HG02884 (cell line): ENCODE data around the gene OR13C4.
"Not testable (repeated sequence)": the region's sequence is repeated elsewhere in the genome, so short reads cannot be mapped to it uniquely, and the experiment has no call there.

Source experiments
- ATAC-seq: cut with Tn5 transposase; IDR thresholded peaks from one replicate; pipeline ENCODE4 v1.9.1; 2021; ENCODE audit warnings: mild to moderate bottlenecking, moderate library complexity; ENCODE audit not compliant: unreplicated experiment

The OR13C4 gene

GRCh38 chr9:104527109-104527508 lies at the start of gene OR13C4:
OR13C4 (minus strand) TSS chr9:104527209; CDS start chr9:104527209, 0 bp downstream.
- no peak for ATAC-seq

DNA sequence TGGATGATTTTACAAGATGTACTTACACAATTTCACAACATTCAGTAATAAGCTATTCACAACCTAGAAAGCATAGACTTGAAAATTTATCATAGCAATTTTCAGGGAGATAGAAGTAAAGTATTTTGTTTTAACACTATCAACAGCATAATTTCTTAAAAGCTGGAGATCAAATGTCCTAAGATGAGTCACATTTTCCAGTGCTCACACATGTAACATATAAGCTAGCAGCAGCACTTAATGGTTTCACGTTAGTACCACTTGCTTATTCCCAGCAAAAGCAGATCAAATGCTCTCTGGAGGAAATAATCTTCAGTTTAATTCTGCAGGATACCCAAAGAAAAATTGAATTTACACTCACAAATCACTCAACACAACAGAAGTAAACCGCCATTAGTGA lies 48.4 kb upstream of the OR13C4 start:
- no peak for ATAC-seq

- no peak for ATAC-seq
These were observed 45.6 kb upstream of the OR13C4 start for GRCh38 chr9:104572612-104573011.

- no peak for ATAC-seq
These were observed 41.9 kb upstream of the OR13C4 start, which contains the start of gene OR13C8 for GRCh38 chr9:104568868-104569267. OR13C8 (plus strand) TSS chr9:104569168; CDS start chr9:104569168, 0 bp downstream.

GRCh38 chr9:104564358-104564757 lies 37.3 kb upstream of the OR13C4 start:
- no peak for ATAC-seq

GRCh38 chr9:104556830-104557634 lies 30.0 kb upstream of the OR13C4 start:
- no peak for ATAC-seq

DNA sequence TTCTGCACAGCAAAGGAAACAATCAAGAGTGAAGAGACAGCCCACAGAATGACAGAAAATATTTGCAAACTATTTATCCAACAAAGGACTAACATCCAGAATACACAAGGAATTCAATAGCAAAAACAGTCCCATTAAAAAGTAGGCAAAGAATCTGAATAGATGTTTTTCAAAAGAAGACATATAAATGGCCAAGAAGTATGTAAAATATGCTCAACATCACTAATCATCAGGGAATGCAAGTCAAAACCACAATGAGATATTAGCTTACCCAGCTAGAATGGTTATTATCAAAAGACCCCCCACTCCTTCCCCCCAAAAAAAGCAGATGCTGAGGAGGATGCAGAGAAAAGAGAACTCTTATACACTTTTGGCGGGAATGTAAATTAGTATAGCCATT lies 28.5 kb upstream of the OR13C4 start:
- no peak for ATAC-seq

DNA sequence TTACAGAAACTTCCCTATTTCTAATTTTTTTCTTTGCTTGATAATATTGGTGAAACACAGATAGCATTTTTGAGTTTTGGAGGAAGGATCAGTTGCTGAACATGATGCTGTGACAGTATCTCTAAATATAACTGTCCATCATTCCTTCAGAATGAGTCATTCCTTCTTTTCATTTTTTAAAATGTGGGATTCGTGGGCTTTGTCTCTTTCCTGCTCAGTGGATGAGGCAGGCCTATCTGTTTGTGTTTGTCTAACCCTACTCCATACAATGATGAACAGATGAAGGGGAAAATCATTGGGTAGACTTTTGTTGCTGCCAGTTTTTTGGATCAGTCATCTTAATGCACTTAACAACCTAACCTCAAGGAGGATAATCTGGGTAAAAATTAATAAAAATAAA lies 26.3 kb upstream of the OR13C4 start:
- ATAC-seq = no peak

- ATAC-seq = no peak
These were observed 17.6 kb upstream of the OR13C4 start for GRCh38 chr9:104544644-104545043.

DNA sequence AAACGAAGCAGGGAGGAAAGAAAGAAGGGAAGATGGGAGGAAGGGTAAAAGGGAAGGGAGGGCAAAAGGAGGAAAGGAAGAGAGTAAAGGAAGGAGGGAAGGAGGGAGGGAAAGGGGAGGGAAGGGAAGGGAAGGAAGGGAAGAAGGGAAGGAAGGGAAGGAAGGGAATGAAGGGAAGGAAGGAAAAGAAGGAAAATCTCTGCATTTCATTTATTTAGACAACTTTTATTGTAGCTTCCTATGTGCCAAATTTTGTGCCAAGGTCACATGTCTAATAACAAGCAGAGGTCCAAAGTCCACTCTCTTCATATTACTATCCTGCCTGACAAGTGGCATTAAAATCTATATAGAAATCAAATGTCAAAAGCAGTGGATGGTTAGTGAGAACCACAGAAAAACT lies 12.3 kb upstream of the OR13C4 start:
- no peak for ATAC-seq

GRCh38 chr9:104536756-104537155 lies 9.7 kb upstream of the OR13C4 start, which contains the start of gene OR13C3:
OR13C3 (minus strand) TSS chr9:104536856; CDS start chr9:104536723, 133 bp downstream.
- ATAC-seq = no peak

GRCh38 chr9:104520241-104520640 lies 6.8 kb downstream of the OR13C4 start:
- not testable (repeated sequence) for ATAC-seq

GRCh38 chr9:104514901-104515300 lies 12.1 kb downstream of the OR13C4 start:
- no peak for ATAC-seq

- no peak for ATAC-seq
These were observed 20.4 kb downstream of the OR13C4 start for GRCh38 chr9:104506565-104506964.

DNA sequence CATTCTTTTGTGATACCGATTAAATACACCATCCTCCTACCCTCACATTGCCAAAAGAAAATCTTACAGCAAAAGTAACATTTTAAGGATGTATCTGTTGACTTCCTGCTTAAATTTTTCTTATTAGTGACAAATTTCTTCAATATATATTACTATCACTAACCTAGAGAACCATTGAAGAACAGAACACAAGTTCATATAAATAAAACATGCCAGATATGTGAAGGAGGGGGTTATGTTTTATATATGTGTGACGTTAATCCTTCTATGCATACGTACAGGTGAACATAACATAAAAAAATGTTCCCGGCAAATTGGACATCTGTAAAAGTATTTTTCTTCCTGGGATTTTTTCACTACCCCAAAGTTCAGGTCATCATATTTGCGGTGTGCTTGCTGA lies 23.0 kb downstream of the OR13C4 start, which contains the start of gene OR13F1:
OR13F1 (plus strand) TSS at position 301 of the 400 bp plus-strand sequence; CDS start at position 301, 0 bp downstream.
- ATAC-seq = no peak

- ATAC-seq = no peak
These were observed 23.6 kb downstream of the OR13C4 start for GRCh38 chr9:104503440-104503839.

GRCh38 chr9:104494808-104495207 lies 32.2 kb downstream of the OR13C4 start:
- no peak for ATAC-seq

DNA sequence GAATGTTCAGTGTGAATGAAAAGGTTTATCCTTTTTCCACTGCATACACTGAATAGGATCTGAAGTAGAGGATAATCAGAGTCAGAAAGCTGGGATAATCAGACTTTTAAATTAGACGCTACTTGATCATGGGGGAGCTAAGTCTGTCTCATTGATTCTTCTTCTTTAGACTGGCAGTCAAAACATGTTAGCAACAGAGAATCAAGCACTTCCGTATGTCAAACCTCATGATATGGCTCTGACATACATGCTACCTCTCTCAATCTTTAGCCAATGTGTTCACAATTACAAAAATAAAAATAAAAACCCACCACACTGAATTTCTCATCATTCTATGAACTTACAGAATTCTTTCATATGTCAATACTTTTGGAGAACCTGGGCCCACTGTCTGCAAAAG lies 42.0 kb downstream of the OR13C4 start:
- no peak for ATAC-seq

- ATAC-seq = no peak
These were observed 44.0 kb downstream of the OR13C4 start for GRCh38 chr9:104482921-104483570.
